Activated gamma-delta T cell (primary cell): ENCODE data around the gene DUSP7.

Experiments
- DNase-seq: peaks from one replicate; lab custom pipeline; 2025; lab: John Stamatoyannopoulos, UW
- total RNA-seq, 2 donors: gene quantifications; one replicate each; lab custom pipeline; 2026; lab: John Stamatoyannopoulos, UW

Gene DUSP7, protein sequence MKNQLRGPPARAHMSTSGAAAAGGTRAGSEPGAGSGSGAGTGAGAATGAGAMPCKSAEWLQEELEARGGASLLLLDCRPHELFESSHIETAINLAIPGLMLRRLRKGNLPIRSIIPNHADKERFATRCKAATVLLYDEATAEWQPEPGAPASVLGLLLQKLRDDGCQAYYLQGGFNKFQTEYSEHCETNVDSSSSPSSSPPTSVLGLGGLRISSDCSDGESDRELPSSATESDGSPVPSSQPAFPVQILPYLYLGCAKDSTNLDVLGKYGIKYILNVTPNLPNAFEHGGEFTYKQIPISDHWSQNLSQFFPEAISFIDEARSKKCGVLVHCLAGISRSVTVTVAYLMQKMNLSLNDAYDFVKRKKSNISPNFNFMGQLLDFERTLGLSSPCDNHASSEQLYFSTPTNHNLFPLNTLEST
- 16.2 to 17.7 reads per million in 2 donors for total RNA-seq

DNA sequence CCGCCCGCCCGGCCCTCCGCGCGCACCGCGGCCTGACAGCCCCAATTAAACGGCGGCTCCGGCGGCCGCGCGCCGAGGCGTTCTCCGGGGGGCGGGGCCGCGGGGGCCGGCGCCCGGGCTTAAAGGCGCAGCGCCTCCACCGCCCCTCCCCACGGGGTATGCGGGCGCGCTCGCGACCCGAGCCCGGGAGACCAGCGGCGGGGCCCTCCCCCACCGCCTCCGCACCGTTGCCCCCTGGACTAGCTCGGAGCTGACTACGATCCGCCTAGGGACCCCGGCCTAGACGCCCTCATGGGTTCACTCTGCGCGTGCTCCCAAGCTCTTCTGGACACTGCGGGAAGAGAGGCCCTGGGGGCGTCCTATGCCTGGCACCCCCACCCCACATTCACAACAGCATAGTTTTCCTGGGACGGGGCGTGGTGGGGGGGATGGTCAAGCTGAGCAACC is at the start of gene DUSP7:
TSS of gene DUSP7 (minus strand) at position 51 of the 447 bp plus-strand sequence. CDS start 205 bp downstream, outside the sequence.
- DNase-seq = peak; percentile 54

DNA sequence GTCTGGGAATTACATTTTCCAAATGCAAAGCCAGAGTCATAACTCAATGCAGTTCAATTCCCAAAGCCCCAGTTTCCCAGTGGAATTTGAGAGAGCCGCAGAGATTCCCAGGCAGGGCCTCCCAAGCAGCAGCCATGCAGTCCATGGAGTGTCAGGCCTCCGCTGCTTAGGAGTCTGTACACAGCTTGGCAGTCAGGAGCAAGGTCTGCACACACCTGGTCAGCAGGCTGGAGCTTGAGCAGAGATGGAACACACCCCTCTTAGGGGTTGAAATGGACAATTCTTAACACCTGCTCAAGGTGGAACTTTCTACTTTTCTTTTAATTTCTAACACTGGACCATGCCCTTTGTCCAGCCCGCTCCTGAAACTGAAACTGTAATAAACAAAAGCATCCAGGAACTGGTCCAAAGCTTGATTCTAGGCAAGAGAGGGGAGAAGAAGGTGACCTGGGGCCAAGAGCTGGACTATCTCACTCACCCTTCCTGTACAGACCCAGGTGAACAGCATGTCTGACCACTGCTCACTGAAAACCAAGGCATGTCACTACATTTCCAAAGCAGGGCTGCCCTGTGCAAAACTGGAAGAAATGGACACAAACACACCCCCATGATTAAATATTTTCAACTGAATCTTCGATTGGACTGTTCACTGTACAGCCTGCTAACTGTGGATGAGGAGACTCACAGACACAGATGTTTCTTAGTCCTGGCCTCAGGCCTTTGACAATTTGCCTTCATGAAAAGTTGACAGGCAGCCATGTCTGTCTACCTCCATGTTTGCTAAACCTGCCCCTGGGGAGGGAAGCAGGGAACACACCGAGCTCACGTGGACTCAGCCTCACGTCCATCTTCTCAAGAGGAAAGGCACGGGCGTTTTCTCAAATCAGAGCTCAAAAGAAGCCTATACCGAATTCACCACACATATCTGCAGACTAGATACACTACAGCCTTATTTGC is 48.6 kb upstream of the DUSP7 start:
- DNase-seq = no peak

DNA sequence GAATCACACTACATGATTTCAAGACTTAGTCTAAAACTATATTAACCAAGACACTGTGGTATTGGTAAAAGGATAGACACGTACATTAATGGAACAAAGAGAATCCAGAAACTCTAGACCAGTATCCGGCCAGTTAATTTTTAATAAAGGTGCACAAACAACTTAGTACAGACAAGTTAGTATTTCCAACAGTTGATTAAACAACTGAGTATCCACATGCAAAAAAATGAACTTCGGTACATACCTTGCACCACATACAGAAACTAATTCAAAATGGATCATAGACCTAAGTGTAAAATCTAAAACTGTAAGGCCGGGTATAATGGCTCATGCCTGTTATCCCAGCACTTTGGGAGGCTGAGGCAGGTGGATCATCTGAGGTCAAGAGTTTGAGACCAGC is 46.6 kb upstream of the DUSP7 start:
- no peak for DNase-seq

DNA sequence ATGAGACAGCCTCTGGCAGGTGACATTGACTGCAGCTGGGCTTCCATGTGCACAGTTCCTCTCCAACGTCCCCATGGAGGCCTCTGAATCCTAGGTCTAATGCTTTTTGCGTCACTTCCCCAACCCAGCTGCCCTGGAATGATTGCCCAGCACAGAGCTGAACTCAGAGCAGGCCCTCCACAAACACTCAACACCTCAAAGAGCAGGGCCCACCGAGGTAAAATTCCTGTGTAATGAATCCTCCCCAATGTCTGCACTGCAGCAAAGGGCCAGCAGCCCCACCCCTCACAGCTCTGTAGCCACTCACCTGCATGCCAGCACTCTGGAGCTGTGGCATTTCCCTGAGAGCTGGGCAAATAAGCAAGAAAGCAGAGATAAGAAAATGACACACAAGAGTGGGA is 42.6 kb upstream of the DUSP7 start:
- DNase-seq = no peak

DNA sequence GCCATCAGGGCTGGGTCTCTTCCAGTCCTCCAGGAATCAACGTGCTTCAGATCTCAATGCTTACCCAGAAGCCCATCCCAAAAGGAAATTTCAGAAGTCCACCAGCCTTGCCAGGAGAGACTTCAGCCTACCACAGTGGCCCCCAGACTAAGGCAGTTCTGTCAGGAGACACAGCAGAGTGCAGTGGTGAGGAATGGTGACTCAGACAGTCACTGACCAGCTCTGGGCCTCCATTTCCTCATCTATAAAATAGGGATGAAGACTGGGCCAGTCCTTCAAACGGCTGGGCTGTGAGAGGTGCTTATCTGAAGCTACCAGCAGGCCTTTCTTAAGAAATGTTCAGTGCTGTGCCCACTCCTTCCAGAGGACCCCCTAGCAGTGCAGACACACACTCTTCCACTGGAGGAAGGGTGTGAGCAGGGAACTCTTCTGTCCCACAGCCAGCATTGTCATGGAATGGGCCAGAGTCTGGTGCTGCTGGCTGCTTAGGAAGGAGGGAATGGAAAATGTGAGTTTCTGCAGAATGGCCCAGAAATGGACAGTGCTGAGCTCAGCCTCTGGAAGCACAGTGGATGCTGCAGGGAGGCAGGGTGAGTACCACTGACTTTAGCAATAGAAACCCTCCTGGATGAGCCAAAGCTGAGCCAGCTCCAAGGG is 41.6 kb upstream of the DUSP7 start:
- DNase-seq = no peak

DNA sequence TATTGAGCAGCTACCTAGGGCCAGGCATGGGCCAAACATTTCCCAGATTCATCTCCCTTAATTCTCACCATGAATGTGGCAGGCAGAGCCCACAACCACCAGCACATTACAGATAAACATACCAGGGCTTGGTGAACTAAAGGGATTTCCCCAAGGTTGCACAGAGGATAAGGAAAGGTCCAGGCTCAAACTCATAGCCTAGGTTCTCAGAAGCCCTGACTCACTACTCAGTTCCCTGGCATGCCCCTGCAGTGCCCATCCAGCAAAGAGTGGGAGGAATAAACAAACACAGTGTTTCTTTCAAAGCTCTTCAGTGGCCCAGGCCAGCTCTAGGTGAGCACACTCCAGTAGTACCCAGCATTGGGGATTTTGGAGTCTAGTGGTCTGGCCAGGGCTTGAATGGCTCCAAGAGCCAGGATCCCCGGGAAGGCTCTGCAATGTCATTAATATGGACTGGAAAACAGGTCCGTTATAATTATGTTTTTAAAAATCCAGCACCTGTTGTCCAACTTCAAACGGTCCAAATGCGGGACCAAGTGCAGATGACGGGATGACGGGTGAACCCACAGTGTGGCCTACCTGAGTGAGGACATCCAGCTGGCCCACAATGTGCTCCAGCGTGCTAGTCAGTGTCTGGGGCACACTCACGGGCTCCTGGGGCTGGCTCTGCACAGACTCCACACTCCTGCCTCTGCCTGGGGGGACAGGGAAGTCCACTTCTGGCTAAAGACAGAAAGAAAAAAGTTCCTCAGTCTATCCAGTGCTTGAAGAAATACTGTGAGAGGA is 39.8 kb upstream of the DUSP7 start:
- DNase-seq = no peak

DNA sequence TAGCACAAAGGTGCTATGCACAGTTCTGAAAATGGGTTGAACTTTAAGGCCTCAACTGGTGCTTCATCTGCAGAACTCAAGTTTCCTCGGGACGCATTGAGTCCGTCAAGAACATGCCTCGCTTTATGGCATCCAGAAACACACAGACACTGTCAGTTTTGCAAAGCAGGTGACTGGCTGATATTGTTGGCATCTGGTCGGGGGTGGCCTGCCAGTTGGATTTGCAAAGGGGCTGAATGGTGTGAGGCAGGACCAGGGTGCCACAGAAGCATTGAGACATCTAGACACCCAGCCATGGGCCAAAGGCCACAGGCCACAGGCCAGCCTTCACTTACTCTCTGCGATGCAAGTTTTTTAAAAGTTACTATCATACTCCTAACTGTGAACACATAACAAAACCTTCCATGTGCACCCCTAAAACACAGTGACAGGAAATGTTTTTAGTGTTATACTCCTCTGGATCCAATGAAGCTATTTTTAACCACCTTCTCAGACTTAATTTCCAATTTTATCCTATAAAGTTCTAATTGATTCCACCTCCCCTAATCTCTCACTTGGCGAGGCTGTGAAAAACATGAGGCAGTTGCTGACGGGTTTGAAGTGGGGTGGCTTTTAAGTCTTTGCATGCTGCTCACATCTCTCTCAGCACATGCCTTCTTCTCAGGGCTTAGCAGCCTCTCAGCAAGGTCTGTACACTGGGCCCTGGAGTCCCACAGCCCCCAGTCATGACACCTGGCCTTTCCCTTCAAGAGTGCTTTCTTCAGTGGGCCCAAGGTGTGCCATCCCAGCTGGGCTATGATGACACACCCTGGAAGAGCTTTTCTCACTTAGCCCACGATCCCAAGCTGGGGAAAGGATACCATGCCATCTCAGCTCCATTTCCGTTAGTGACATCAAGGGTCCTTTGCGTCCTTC is 38.5 kb upstream of the DUSP7 start:
- no peak for DNase-seq

DNA sequence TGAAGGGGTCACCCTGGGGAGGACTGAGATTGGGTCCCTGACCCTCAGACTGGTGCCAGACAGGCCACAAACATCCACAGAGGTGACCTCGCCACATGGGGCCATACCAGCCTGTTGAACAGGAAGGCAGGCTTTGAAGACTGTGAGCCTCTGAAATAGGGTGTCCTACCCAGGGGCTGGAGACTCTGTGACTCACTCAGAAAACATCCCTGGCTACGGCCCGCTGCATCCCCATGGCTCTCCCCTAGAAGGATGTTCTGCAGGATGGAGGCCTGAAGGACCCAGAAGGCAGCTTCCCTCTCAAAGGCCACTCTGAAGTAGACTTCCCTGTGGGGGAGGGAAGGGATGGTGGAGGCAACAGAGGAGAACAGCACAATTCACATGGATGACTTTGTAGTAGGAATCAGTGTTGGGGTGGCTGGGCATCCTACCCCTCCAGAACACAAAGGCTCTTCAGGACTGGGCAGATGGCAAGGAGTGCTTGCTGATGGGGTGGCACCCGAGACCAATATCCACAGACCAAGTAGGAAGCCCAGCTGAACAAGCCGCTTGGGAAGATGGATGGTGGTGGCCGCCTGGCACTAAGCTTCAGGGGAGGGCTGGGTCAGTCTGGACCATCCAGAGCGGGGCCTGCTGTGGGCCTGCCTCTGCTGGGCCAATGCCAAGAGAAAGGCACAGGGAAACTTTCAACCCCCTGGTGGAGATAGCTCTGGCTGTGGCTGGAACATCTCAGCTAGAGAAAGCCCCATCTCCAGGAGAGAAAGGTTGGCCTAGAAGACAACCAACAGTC is 37.6 kb upstream of the DUSP7 start:
- DNase-seq = no peak

DNA sequence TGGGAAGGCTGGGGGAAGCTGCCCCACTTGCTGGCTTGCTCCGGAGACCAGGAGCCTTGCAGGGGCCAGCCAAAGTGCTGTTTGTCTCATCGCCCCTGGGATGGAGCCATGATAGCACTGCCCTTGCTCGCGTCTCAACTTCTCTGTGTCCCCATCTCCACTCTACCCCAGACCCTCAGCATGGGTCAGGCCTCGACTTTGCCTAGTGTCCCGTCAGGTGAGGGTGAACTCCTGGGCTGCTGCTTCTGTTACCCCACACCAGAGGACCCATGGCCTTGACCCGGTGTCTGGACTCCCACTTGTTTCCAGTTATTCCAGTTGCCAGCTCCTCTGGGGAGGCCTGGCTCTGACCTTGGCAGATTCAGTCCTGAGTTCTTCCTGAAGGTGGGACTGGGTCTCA is 36.5 kb upstream of the DUSP7 start:
- no peak for DNase-seq

DNA sequence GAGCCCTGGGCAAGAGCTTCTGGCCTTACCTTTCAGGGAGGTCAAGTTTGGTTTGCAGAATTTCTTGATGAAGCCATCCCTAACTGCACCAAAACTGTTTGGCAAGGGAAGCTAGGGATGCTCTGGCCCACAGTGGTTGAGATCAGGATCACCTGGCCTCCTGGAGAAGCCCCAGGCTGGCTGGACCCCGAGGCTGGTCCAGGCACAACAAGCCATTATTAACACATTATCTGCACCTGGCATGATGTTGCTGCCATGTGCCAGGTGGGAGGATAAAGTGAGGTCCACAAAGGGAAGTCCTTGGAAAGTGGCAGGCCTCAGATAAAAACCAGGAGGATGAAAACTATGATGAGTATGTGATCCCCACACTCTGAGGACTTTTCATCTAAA is 35.9 kb upstream of the DUSP7 start:
- DNase-seq = no peak

DNA sequence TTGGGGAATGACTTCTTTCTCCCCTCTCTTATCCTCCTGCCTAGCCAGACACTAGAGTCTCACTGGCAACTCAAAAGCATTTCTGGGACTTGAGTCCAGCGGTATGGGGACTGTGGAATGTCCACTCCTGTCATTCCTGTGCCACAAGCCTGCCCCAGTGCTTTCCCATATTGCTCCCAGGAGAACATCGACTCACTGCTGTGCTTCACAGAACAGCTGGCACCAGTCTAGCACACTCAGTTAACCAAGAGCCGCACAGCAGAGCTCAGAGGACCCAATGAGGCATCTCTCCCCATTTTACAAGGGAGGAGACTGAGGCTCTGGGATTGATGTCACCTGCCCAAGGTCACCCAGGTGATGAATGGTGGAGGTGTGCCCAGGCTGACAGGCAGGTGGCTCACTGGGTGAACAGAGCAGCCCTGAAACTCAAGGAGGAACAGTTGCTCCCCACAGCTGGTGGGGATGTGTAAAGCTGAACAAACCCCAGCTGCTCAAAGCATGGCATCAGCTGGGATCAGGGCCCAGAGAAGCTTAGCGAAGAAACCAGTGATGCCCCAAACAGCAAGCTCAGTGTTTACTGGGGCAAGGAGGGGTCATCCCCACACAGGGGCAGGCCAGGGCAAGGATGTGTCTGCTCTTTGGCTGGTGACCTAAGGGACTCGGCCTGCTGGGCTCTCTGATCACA is 35.4 kb upstream of the DUSP7 start:
- no peak for DNase-seq

DNA sequence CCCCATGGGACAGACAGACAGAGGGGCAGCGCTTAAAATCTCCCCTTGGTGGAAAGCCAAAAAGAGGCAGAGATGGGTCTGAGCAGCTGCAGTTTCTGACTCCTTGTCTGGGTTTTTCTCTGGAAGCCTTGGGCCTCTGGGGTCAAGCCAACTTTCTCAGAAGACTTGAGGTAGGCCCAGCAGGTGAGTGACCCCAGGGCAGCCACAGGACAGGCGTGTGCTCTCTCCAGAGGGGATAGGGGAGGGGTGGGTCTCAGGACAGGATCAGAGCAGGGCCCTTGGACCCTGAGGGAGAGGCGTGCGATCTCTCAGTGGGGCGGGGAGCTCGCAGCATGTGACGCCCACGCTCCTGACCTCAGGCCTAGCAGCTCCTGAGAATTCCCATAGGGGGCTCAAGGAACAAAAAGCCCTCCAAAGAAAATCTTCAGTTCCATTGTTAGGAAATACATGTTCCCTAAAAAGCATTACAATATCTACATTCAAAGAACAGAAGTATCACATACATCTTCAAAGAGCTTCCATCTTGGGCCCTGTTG is 34.6 kb upstream of the DUSP7 start:
- no peak for DNase-seq

DNA sequence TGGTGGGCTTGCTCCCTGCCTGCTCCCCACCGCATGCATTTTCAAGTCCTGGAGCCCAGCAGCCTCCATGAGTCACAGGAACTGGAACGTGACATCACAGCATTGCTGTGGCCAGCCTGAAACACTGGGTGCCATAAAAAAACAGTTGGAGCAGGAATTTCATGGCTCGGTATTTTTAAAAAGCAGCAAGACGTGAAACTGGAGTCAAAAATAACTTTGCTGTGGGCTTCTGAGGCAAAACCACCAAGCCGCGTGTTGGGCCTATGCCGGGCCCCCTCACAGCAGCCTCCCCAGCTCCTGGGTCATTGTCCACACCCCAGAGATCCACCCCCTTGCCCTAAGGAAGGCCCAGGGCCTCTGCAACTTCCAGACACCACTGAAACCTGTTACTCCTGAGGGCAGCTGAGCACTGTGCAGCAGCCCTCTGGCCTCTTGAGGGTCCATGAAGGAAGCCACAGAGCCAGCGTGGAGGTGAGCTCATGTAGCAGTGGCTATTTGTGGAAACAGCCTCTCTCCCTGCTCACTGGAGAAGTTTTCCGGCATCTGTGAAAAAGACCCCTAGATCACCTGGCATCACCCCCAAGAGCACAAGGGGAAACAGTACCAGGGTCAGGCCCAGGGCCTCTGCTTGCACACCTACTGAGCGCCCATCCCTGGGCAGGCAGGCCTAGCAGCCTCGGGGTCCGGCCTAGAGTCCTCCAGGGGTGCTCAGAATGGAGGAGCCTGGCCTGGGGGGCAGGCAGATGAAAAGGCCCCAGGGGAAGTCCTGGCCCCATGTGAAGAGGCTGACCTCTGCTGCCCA is 34.0 kb upstream of the DUSP7 start:
- no peak for DNase-seq

DNA sequence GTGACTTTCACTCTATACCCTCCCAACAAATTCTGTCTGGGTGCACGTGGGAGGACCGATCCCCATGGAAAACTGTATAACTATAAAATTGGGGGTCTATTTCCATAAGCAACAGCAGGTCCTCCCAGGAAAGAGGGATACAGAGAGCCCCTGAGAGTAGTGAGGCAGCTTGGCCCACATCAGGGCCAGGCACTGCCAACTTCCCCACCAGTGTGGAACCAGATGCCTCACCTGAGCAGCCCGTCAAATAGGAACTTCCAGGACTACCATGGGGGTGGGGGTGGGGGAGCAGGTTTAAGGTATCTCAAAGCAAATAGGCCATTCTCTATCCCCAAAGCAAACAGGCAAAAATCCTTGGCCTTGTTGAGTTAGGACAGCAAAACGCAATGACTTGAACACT is 33.3 kb upstream of the DUSP7 start:
- DNase-seq = no peak

DNA sequence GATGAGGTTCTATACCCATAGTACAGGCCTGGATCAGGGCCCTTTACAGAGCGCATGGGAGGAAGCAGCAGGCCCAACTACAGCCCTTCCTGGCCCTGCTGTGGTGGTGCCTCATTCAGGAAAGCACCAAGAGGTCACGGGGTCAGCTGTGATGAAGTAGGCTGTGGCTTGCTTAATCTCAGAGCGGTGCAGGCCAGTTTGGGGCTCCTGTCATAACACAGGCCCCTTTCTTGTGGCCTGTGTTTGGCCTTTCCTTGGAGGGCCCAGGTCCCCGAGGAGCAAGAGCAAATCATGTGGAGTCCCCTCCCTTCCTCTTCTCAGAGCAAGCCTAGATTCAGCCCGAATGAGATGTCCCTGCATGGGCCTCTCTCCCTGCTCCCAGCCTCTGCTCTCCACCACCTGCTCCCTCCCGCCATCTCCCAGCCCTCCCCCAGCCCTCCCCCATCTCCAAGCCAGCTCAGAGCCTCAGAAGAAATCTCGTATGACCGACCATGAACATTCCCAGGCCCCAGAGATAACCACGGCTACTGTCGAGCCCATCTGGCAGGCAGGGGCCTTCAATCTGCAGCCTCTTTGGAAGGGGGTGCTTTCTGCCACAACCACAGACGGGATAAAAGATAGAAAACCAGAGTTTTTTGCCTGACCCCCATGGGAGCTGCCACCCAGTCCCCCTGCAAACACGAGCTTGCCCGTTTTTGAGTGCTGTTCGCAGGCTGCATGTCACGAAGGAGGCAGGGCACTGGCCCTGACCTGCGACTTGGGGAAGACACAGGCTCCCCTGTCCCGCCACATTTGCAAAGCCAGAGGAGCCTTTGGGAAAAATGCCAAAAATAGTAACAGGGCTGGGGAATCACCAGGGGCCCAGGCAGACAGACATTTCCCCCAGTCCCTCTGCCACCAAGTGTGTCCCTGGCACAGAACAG is 32.3 kb upstream of the DUSP7 start:
- no peak for DNase-seq

DNA sequence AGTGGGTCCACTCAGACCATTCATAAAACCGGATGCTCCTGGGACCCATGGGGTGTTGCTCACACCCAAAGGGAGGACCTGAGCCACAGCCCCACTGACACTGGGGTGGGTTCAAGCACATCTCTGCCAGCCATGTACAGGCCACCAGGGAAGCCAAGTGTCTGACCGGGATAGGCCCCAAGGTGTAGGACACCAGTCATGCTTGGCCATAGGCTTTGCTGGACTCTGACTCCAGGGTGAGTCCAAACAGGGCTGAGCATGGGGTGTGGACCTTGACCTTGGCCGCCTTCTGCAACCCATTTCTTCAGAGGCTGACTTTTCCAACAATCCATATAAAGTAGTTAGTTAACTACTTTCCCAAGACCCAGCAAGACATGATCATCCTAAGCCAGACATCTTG is 31.4 kb upstream of the DUSP7 start:
- no peak for DNase-seq
